WTC11 (cell line): ENCODE measurements around the gene SPTBN4. TPM values are rescaled to one million over a fixed set of nuclear protein-coding genes. Genes with fewer than 3 reads are reported as not detected.

Experiments
- ATAC-seq: fragments of 200-7000 bp; cut with Tn5 transposase; 2 replicates; pipeline ENCODE4 v1.10.0; 2021; ENCODE audit warnings: mild to moderate bottlenecking, moderate library complexity
- CTCF ChIA-PET: fragments of 300-600 bp; sonication (Branson Sonifier 250); formaldehyde crosslinking; loops from one replicate; lab custom pipeline; 2021; ENCODE audit warnings: antibody characterized with exemption; lab: Charles Lee
- POLR2A ChIA-PET: fragments of 350-600 bp; sonication (Branson Sonifier 250); formaldehyde crosslinking; loops from one replicate; lab custom pipeline; 2021; ENCODE audit warnings: antibody characterized with exemption; lab: Charles Lee
- DNase-seq: peaks from one replicate; pipeline ENCODE4 v3.0.0; 2021; ENCODE audit warnings: low spot score
- H3K27ac Mint-ChIP-seq: 2 replicates; pipeline ENCODE4 v1.8.0; 2021; ENCODE audit warnings: mixed read lengths
- H3K27me3 Mint-ChIP-seq: 2 replicates; pipeline ENCODE4 v1.8.0; 2021; ENCODE audit warnings: low read depth, mild to moderate bottlenecking, moderate library complexity, mixed read lengths
- H3K36me3 Mint-ChIP-seq: 2 replicates; pipeline ENCODE4 v1.8.0; 2021; ENCODE audit warnings: mixed read lengths
- H3K4me1 Mint-ChIP-seq: 2 replicates; pipeline ENCODE4 v1.8.0; 2022; ENCODE audit warnings: mixed read lengths
- H3K4me3 Mint-ChIP-seq: 2 replicates; pipeline ENCODE4 v1.8.0; 2021; ENCODE audit warnings: mild to moderate bottlenecking, moderate library complexity, mixed read lengths
- H3K9me3 Mint-ChIP-seq: 2 replicates; pipeline ENCODE4 v1.8.0; 2021; ENCODE audit warnings: mixed read lengths
- ARID4B ChIP-seq: sonication (generic); formaldehyde crosslinking; IDR thresholded peaks from 2 replicates; pipeline ENCODE4 v1.8.0; 2023; ENCODE audit warnings: missing genetic modification reagents, mild to moderate bottlenecking, borderline replicate concordance
- CBFB ChIP-seq: sonication (generic); formaldehyde crosslinking; IDR thresholded peaks from 2 replicates; pipeline ENCODE4 v1.8.1; 2022; ENCODE audit warnings: mild to moderate bottlenecking, low read depth, missing genetic modification reagents
- CREB1 ChIP-seq: sonication (generic); formaldehyde crosslinking; IDR thresholded peaks from 2 replicates; pipeline ENCODE4 v1.8.0; 2023; ENCODE audit warnings: mild to moderate bottlenecking, missing genetic modification reagents
- CTCF ChIP-seq: fragments of 200-600 bp; IDR thresholded peaks from 2 replicates; pipeline ENCODE4 v1.8.0; 2022; ENCODE audit warnings: antibody characterized with exemption
- EMX1 ChIP-seq: fragments of 250-450 bp; sonication (Bioruptor Pico); IDR thresholded peaks from 2 replicates; pipeline ENCODE4 v1.8.0; 2021; ENCODE audit warnings: mild to moderate bottlenecking
- GTF2I ChIP-seq: fragments of 250-450 bp; sonication (Bioruptor Pico); conservative IDR thresholded peaks from 2 replicates; pipeline ENCODE4 v1.4.0; 2021; ENCODE audit warnings: mild to moderate bottlenecking
- IRF2 ChIP-seq: sonication (generic); formaldehyde crosslinking; IDR thresholded peaks from 2 replicates; pipeline ENCODE4 v1.8.0; 2022; ENCODE audit warnings: low read depth, missing genetic modification reagents, borderline replicate concordance
- NFATC4 ChIP-seq: fragments of 250-450 bp; sonication (Bioruptor Pico); IDR thresholded peaks from 2 replicates; pipeline ENCODE4 v1.9.0; 2021; ENCODE audit warnings: mild to moderate bottlenecking
- NFE2L1 ChIP-seq: sonication (generic); formaldehyde crosslinking; IDR thresholded peaks from 2 replicates; pipeline ENCODE4 v1.8.1; 2023; ENCODE audit warnings: missing genetic modification reagents
- NFYB ChIP-seq: sonication (generic); formaldehyde crosslinking; conservative IDR thresholded peaks from 2 replicates; pipeline ENCODE4 v1.8.0; 2022; ENCODE audit warnings: low read depth, missing genetic modification reagents
- NR2C2 ChIP-seq: sonication (generic); formaldehyde crosslinking; IDR thresholded peaks from 2 replicates; pipeline ENCODE4 v1.8.0; 2022; ENCODE audit warnings: mild to moderate bottlenecking, missing genetic modification reagents
- PRRX2 ChIP-seq: fragments of 250-450 bp; sonication (Bioruptor Pico); IDR thresholded peaks from 2 replicates; pipeline ENCODE4 v1.8.0; 2021; ENCODE audit warnings: mild to moderate bottlenecking
- TCF7 ChIP-seq: sonication (generic); formaldehyde crosslinking; IDR thresholded peaks from 2 replicates; pipeline ENCODE4 v1.8.0; 2022; ENCODE audit warnings: mild to moderate bottlenecking, low read depth, missing genetic modification reagents, moderate library complexity
- USF1 ChIP-seq: sonication (generic); formaldehyde crosslinking; IDR thresholded peaks from 2 replicates; pipeline ENCODE4 v1.8.0; 2022; ENCODE audit warnings: mild to moderate bottlenecking, missing genetic modification reagents
- USF2 ChIP-seq: sonication (generic); formaldehyde crosslinking; IDR thresholded peaks from 2 replicates; pipeline ENCODE4 v1.8.1; 2023; ENCODE audit warnings: mild to moderate bottlenecking, missing genetic modification reagents, moderate library complexity
- ZNF121 ChIP-seq: sonication (generic); formaldehyde crosslinking; IDR thresholded peaks from 2 replicates; pipeline ENCODE4 v1.8.0; 2023; ENCODE audit warnings: missing genetic modification reagents
- ZNF416 ChIP-seq: fragments of 250-450 bp; sonication (Bioruptor Pico); IDR thresholded peaks from 2 replicates; pipeline ENCODE4 v1.9.0; 2021; ENCODE audit warnings: mild to moderate bottlenecking, inconsistent platforms
- ZNF423 ChIP-seq: fragments of 250-450 bp; sonication (Bioruptor Pico); IDR thresholded peaks from 2 replicates; pipeline ENCODE4 v2.1.2; 2022; ENCODE audit warnings: mild to moderate bottlenecking, moderate library complexity
- total RNA-seq: library from RNA; stranded (reverse); gene quantifications from 3 replicates; pipeline ENCODE4 v1.2.3, GENCODE V29; 2021
- TF ChIP-seq, protein P1 (sequence below): sonication (generic); formaldehyde crosslinking; IDR thresholded peaks from 2 replicates; pipeline ENCODE4 v1.8.0; 2022; ENCODE audit warnings: mild to moderate bottlenecking, missing genetic modification reagents
- TF ChIP-seq, protein P2 (sequence below): sonication (generic); formaldehyde crosslinking; IDR thresholded peaks from 2 replicates; pipeline ENCODE4 v1.8.1; 2022; ENCODE audit warnings: low read depth, missing genetic modification reagents, borderline replicate concordance
- TF ChIP-seq, protein P3 (sequence below): sonication (generic); formaldehyde crosslinking; IDR thresholded peaks from 2 replicates; pipeline ENCODE4 v1.8.0; 2022; ENCODE audit warnings: mild to moderate bottlenecking, missing genetic modification reagents

The SPTBN4 gene
- total RNA-seq, 1 experiment from 2014 or later, result 2.8 TPM

GRCh38 chr19:40464059-40465024 lies 2.5 kb upstream of the SPTBN4 start:
- TF ChIP-seq ARID4B (no peak), CREB1 (CRISPR knock-in tag) (no peak), USF2 (CRISPR knock-in tag) (no peak), NFYB (CRISPR knock-in tag) (no peak), TCF7 (no peak), NFATC4 (no peak), NR2C2 (CRISPR knock-in tag) (no peak), EMX1 (CRISPR knock-in tag) (no peak), ZNF121 (CRISPR knock-in tag) (peak; percentile 99), CBFB (CRISPR knock-in tag) (no peak), ZNF416 (CRISPR knock-in tag) (no peak), USF1 (CRISPR knock-in tag) (no peak), ZNF423 (CRISPR knock-in tag) (no peak), IRF2 (CRISPR knock-in tag) (no peak), NFE2L1 (CRISPR knock-in tag) (peak; percentile 68; the same call in 1 of the 2 replicates), GTF2I (CRISPR knock-in tag) (peak; percentile 57; the same call in 1 of the 2 replicates), PRRX2 (CRISPR knock-in tag) (no peak), CTCF (peak; percentile 85)
- TF ChIP-seq, protein P1, sequence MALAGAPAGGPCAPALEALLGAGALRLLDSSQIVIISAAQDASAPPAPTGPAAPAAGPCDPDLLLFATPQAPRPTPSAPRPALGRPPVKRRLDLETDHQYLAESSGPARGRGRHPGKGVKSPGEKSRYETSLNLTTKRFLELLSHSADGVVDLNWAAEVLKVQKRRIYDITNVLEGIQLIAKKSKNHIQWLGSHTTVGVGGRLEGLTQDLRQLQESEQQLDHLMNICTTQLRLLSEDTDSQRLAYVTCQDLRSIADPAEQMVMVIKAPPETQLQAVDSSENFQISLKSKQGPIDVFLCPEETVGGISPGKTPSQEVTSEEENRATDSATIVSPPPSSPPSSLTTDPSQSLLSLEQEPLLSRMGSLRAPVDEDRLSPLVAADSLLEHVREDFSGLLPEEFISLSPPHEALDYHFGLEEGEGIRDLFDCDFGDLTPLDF (CRISPR knock-in tag), result no peak
- TF ChIP-seq, protein P2, sequence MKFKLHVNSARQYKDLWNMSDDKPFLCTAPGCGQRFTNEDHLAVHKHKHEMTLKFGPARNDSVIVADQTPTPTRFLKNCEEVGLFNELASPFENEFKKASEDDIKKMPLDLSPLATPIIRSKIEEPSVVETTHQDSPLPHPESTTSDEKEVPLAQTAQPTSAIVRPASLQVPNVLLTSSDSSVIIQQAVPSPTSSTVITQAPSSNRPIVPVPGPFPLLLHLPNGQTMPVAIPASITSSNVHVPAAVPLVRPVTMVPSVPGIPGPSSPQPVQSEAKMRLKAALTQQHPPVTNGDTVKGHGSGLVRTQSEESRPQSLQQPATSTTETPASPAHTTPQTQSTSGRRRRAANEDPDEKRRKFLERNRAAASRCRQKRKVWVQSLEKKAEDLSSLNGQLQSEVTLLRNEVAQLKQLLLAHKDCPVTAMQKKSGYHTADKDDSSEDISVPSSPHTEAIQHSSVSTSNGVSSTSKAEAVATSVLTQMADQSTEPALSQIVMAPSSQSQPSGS, result no peak
- TF ChIP-seq, protein P3, sequence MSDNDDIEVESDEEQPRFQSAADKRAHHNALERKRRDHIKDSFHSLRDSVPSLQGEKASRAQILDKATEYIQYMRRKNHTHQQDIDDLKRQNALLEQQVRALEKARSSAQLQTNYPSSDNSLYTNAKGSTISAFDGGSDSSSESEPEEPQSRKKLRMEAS, result no peak
- TF ChIP-seq, all 79 proteins: peak for 4
- peaks cover 16% of the 10 kb centered on the region for H3K4me1 Mint-ChIP-seq
- H3K9me3 Mint-ChIP-seq, result no peaks in the 10 kb centered on the region
- ChIA-PET CTCF (interaction anchor here (0.5 to 4.7 kb wide), 55 partner anchors 9 to 324 kb away, joined by 3 to 57 read pairs (median 5); partner anchors contain the start of genes C19orf47, LTBP4, PLD3 and SERTAD1), POLR2A (interaction anchor here (1.9 kb wide), 1 partner anchor 21 kb away, joined by 12 read pairs; the partner anchor contains the start of gene SERTAD3)
- peaks cover 35% of the 10 kb centered on the region for H3K27me3 Mint-ChIP-seq
- peak; percentile 92 for DNase-seq
- peak overlapping the region; percentile 78; the same call in 1 of the 2 replicates for H3K27ac Mint-ChIP-seq
- H3K4me3 Mint-ChIP-seq, result peak overlapping the region; percentile 79
- ATAC-seq, result peak; percentile 7; the same call in 1 of the 2 replicates
- 0 out of 2 replicates have a peak, but pooled peaks cover 2% of the 10 kb centered on the region for H3K36me3 Mint-ChIP-seq
